ENCODE results near the gene PTPN4. TPM values are rescaled to one million over a fixed set of nuclear protein-coding genes. Genes with fewer than 3 reads are reported as not detected.

The PTPN4 gene
- total and polyA plus RNA-seq, 2 of the 8 experiments (the other 6 are each of a cell fraction or from before 2014, with no cell fraction given) = 28.5 to 105 TPM

DNA sequence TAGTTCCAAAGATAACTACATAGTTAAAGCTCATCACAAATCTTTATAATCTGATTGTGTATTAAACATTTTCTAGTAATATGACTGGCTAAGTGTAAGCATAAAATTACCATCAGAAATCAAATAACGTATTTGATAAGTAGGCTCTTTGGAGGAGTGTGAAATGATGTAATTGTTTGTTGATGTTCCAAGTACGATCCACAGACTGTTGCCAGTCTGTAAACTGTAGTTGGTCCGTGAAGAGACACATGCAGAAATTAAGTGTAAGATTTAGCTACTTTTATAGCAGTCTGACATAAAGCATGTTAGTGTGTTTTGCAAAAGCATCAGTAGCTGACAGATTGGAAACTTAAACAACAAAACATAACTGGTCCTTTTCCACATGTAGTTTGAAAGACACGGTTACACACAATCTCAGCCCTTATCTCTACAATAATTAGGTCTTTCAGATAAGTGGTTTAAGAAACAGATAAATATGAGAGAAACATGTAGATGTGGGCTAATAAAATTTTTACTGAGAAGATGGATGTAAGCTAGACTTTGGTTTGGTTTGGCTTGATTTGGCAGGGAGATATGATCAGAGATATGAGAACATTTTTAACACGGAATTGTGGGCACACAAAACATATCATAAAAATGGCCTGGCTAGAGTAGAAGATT, 138.1 kb downstream of the PTPN4 start:
- no peak overlapping the region for H2BK120ac ChIP-seq (replicated peaks; ENCODE audit: low read depth, low read length)
- ChIA-PET CTCF (ENCODE audit: partially characterized antibody) (no interaction called here), POLR2A (ENCODE audit: partially characterized antibody) (no interaction called here)
- no peak overlapping the region for H3K4me2 ChIP-seq (ENCODE audit: insufficient read depth in 1 of 2, low read depth in 2 of 2, low read length in 2 of 2)
- H3K23me2 ChIP-seq (ENCODE audit: low read depth, low read length) = no peaks in the 10 kb centered on the region
- no peak overlapping the region for H2AFZ ChIP-seq (ENCODE audit: low read length)
- no peak overlapping the region for H3K14ac ChIP-seq (ENCODE audit: insufficient read length)
- H3K36me3 ChIP-seq (ENCODE audit: control insufficient read depth in 2 of 4, insufficient read depth in 4 of 4, low read length in 3 of 4) = peaks cover 4 to 35% (median 15%) of the 10 kb centered on the region in 4 experiments
- H4K8ac ChIP-seq (ENCODE audit: extremely low read depth, insufficient read depth, low read length) = no peak overlapping the region
- H3K27ac ChIP-seq (ENCODE audit: low read depth, low read length) = no peak overlapping the region
- FAIRE-seq (no peak), DNase-seq (ENCODE audit: low read depth in 1 of 2, low spot score in 2 of 2) (no peak)
- no peak overlapping the region for H3K23ac ChIP-seq (ENCODE audit: insufficient read length)
- H3K4ac ChIP-seq (replicated peaks; ENCODE audit: insufficient read length, low read depth, low read length) = no peak overlapping the region
- H4K91ac ChIP-seq (replicated peaks; ENCODE audit: insufficient read length, low read length) = no peak overlapping the region
- no peak overlapping the region for H2BK20ac ChIP-seq (ENCODE audit: low read length)
- H3K27me3 ChIP-seq (replicated peaks in 1 of 4; ENCODE audit: control insufficient read depth in 3 of 4, extremely low read depth in 1 of 4, insufficient read depth in 3 of 4, low read length in 3 of 4) = no peaks in the 10 kb centered on the region
- no peak overlapping the region for H3K56ac ChIP-seq (replicated peaks; ENCODE audit: insufficient read length, low read depth, low read length)
- H2BK12ac ChIP-seq (ENCODE audit: low read depth, low read length) = no peak overlapping the region
- H2BK5ac ChIP-seq (ENCODE audit: low read depth, low read length) = no peak overlapping the region
- H4K20me1 ChIP-seq (replicated peaks in 1 of 2; ENCODE audit: control insufficient read depth in 1 of 2, insufficient read depth in 2 of 2, low read length in 2 of 2) = no peaks in the 10 kb centered on the region
- no peak overlapping the region for H2BK15ac ChIP-seq (ENCODE audit: low read length)
- no peak overlapping the region for H4K5ac ChIP-seq (ENCODE audit: insufficient read length, low read depth, low read length)
- H3K9me3 ChIP-seq (ENCODE audit: insufficient read depth in 2 of 2, low read depth in 1 of 2, low read length in 1 of 2) = no peaks in the 10 kb centered on the region
- H3K4me1 ChIP-seq (replicated peaks in 1 of 4; ENCODE audit: control insufficient read depth in 3 of 4, insufficient read depth in 4 of 4, low read length in 3 of 4) = no peaks in the 10 kb centered on the region; a peak in 2 of 7 replicates
- 86% methylated on average over 5 of the region's 5 CpGs; no CpG with 5 or more reads in 1 of the 2 experiments for WGBS, 2 experiments (ENCODE audit: extremely low coverage in 1 of 2, insufficient coverage in 1 of 2, insufficient read length in 1 of 2, insufficient replicate concordance in 2 of 2, low coverage in 1 of 2, low lambda C conversion rate in 2 of 2, missing lambda C conversion rate in 1 of 2)
- no peak overlapping the region for H3K18ac ChIP-seq (ENCODE audit: extremely low read depth, low read length)
- H3K4me3 ChIP-seq (ENCODE audit: extremely low read depth in 1 of 4, insufficient read depth in 2 of 4, low read depth in 3 of 4, low read length in 4 of 4) = no peak overlapping the region
- H3K79me2 ChIP-seq (ENCODE audit: control insufficient read depth in 1 of 2, insufficient read depth in 2 of 2, low read length in 2 of 2) = peaks cover 0 to 3% of the 10 kb centered on the region in 2 experiments; a peak in 1 of 4 replicates
- H3K9ac ChIP-seq (replicated peaks in 1 of 4; ENCODE audit: extremely low read depth in 1 of 4, low read depth in 3 of 4, low read length in 3 of 4) = no peak overlapping the region
- H3K79me1 ChIP-seq (ENCODE audit: low read depth, low read length) = no peaks in the 10 kb centered on the region
- no peak overlapping the region for H2AK5ac ChIP-seq (ENCODE audit: low read depth, low read length)
- no peak for TF ChIP-seq RFX5 (IDR thresholded peaks at IDR 0.05; ENCODE audit: borderline replicate concordance, low read depth, low read length)
- no peak for TF ChIP-seq SAP30 (IDR thresholded peaks at IDR 0.05; ENCODE audit: insufficient read depth, insufficient replicate concordance, low read length)
- TF ChIP-seq BCL11A (IDR thresholded peaks at IDR 0.05; ENCODE audit: low read depth in 2 of 2, low read length in 2 of 2) = no peak
- TF ChIP-seq SIX5 (IDR thresholded peaks at IDR 0.05; ENCODE audit: low read depth, low read length) = no peak
- TF ChIP-seq CBX5 (IDR thresholded peaks at IDR 0.05; ENCODE audit: low read depth, low read length) = no peak
- TF ChIP-seq USF2 (IDR thresholded peaks at IDR 0.05; ENCODE audit: low read length) = no peak
- TF ChIP-seq HDAC6 (IDR thresholded peaks at IDR 0.05; ENCODE audit: low read depth, low read length) = no peak
- TF ChIP-seq EZH2 (IDR thresholded peaks at IDR 0.05; ENCODE audit: low read depth, low read length, severe bottlenecking) = no peak

Measured in H1 (cell line).